Right kidney (tissue), 1 donor: Measurements from ENCODE around the gene GRWD1.

Source experiments
- DNase-seq: peaks from one replicate; pipeline ENCODE4 v3.0.0-alpha.2; 2016

The GRWD1 gene

GRCh38 chr19:48495396-48495795 lies 49.6 kb downstream of the GRWD1 start:
- DNase-seq, result no peak

GRCh38 chr19:48496959-48497727 lies 51.4 kb downstream of the GRWD1 start:
- DNase-seq, result no peak

GRCh38 chr19:48497728-48498594 lies 52.2 kb downstream of the GRWD1 start:
- DNase-seq, result no peak

GRCh38 chr19:48498595-48499311 lies 53.0 kb downstream of the GRWD1 start:
- no peak for DNase-seq

- no peak for DNase-seq
Measured at GRCh38 chr19:48499316-48500090, 53.7 kb downstream of the GRWD1 start.

GRCh38 chr19:48500830-48501493 lies 55.2 kb downstream of the GRWD1 start:
- DNase-seq, result no peak

GRCh38 chr19:48501494-48502349 lies 55.9 kb downstream of the GRWD1 start:
- DNase-seq, result no peak

- peak; percentile 74 for DNase-seq
Measured at GRCh38 chr19:48502350-48503018, 56.7 kb downstream of the GRWD1 start.

- no peak for DNase-seq
Measured at GRCh38 chr19:48506138-48506733, 60.5 kb downstream of the GRWD1 start.
